SK-N-SH (cell line): ENCODE measurements around the gene FDX2. TPM values are rescaled to one million over a fixed set of nuclear protein-coding genes. Genes with fewer than 3 reads are reported as not detected.

Experiments used
- CTCF ChIA-PET: fragments of 300-600, 350-600 bp; formaldehyde crosslinking; extraction: SDS; loops from one replicate; lab custom pipeline; 2021; lab: Yijun Ruan, JAX
- POLR2A ChIA-PET: fragments of 350-600 bp; sonication (Branson Sonifier 250); formaldehyde crosslinking; extraction: SDS; loops from one replicate; lab custom pipeline; 2020; ENCODE audit warnings: antibody characterized with exemption, inconsistent platforms; lab: Yijun Ruan, JAX
- DNase-seq: peaks from one replicate; pipeline ENCODE4 v3.0.0; 2012
- H2AFZ ChIP-seq: fragments of 200-600 bp; sonication (generic); 2 replicates; pipeline ENCODE4 v1.8.1; 2016; ENCODE audit warnings: antibody characterized with exemption, mild to moderate bottlenecking, low read depth
- H3F3A ChIP-seq: fragments of 200-600 bp; sonication (generic); replicated peaks from 2 replicates; pipeline ENCODE3; 2016; ENCODE audit warnings: antibody characterized with exemption, mild to moderate bottlenecking; ENCODE audit not compliant: insufficient read depth
- H3K27ac ChIP-seq, 2 experiments: fragments of 200-500 bp in 1 of 2; fragments of 200-600 bp in 1 of 2; sonication (Bioruptor generic) in 1 of 2; sonication (generic), shearing (Covaris generic) in 1 of 2; 2 replicates each; pipeline versions ENCODE4 v1.5.1 to v1.6.1; 2014 to 2016; ENCODE audit warnings: low read depth in 2 of 2, inconsistent platforms in 1 of 2, low read length in 1 of 2, mild to moderate bottlenecking in 1 of 2, mixed read lengths in 1 of 2
- H3K27me3 ChIP-seq: fragments of 200-600 bp; sonication (generic), shearing (Covaris generic); 2 replicates; pipeline ENCODE4 v1.6.1; 2016; ENCODE audit warnings: mixed run types; ENCODE audit not compliant: insufficient read depth
- H3K36me3 ChIP-seq, 2 experiments: fragments of 200-500 bp in 1 of 2; fragments of 200-600 bp in 1 of 2; sonication (Bioruptor generic) in 1 of 2; sonication (generic) in 1 of 2; replicated peaks in 1 of 2; 2 replicates each; pipeline versions ENCODE3 to v1.5.1; 2014 to 2016; ENCODE audit warnings: low read length in 1 of 2, mild to moderate bottlenecking in 1 of 2; ENCODE audit not compliant: insufficient read depth in 2 of 2, control insufficient read depth in 1 of 2
- H3K4me1 ChIP-seq, 2 experiments: fragments of 200-500 bp in 1 of 2; fragments of 200-600 bp in 1 of 2; sonication (Bioruptor generic) in 1 of 2; sonication (generic), shearing (Covaris generic) in 1 of 2; 2 replicates each; pipeline versions ENCODE4 v1.5.1 to v1.6.1; 2014 to 2016; ENCODE audit warnings: low read depth in 1 of 2, low read length in 1 of 2, mixed run types in 1 of 2; ENCODE audit not compliant: insufficient read depth in 2 of 2, control insufficient read depth in 1 of 2
- H3K4me2 ChIP-seq: fragments of 200-600 bp; sonication (generic), shearing (Covaris generic); 2 replicates; pipeline ENCODE4 v1.6.1; 2017; ENCODE audit warnings: mixed run types
- H3K4me3 ChIP-seq, 2 experiments: fragments of 200-500 bp in 1 of 2; fragments of 200-600 bp in 1 of 2; sonication (Bioruptor generic) in 1 of 2; sonication (generic), shearing (Covaris generic) in 1 of 2; 2 replicates each; pipeline versions ENCODE4 v1.5.1 to v1.8.1; 2014 to 2016; ENCODE audit warnings: low read depth in 2 of 2, inconsistent platforms in 1 of 2, low read length in 1 of 2, mild to moderate bottlenecking in 1 of 2, mixed read lengths in 1 of 2, moderate library complexity in 1 of 2
- H3K79me2 ChIP-seq: fragments of 200-600 bp; sonication (generic); 2 replicates; pipeline ENCODE4 v1.8.1; 2017; ENCODE audit warnings: mild to moderate bottlenecking; ENCODE audit not compliant: insufficient read depth
- H3K9ac ChIP-seq: fragments of 200-600 bp; sonication (generic); 2 replicates; pipeline ENCODE4 v1.6.1; 2017; ENCODE audit warnings: mixed run types
- H3K9me2 ChIP-seq: fragments of 200-600 bp; sonication (generic); 2 replicates; pipeline ENCODE4 v1.6.1; 2017; ENCODE audit warnings: mixed run types
- H3K9me3 ChIP-seq: fragments of 200-600 bp; sonication (generic); 2 replicates; pipeline ENCODE4 v1.6.1; 2017; ENCODE audit warnings: mixed run types, mild to moderate bottlenecking, moderate library complexity
- H4K20me1 ChIP-seq: fragments of 200-600 bp; sonication (generic); 2 replicates; pipeline ENCODE4 v1.6.1; 2017; ENCODE audit warnings: mild to moderate bottlenecking, mixed run types; ENCODE audit not compliant: insufficient read depth
- CHD2 ChIP-seq: fragments of 150-350 bp; IDR thresholded peaks from 2 replicates; pipeline ENCODE4 v1.6.1; 2018; ENCODE audit warnings: low read length; ENCODE audit not compliant: partially characterized antibody
- FOSL2 ChIP-seq: IDR thresholded peaks from 2 replicates; pipeline ENCODE4 v1.4.0; 2012; ENCODE audit warnings: low read depth, mild to moderate bottlenecking, moderate library complexity, borderline replicate concordance
- FOXM1 ChIP-seq: IDR thresholded peaks from 2 replicates; pipeline ENCODE4 v1.4.0; 2012; ENCODE audit warnings: low read depth, mild to moderate bottlenecking
- IRF3 ChIP-seq: fragments of 150-350 bp; IDR thresholded peaks from 2 replicates; pipeline ENCODE4 v1.6.1; 2016; ENCODE audit warnings: mild to moderate bottlenecking, low read depth, low read length
- NRF1 ChIP-seq: IDR thresholded peaks from 2 replicates; pipeline ENCODE4 v1.6.1; 2012; ENCODE audit warnings: low read depth, mild to moderate bottlenecking, low read length
- RAD21 ChIP-seq: IDR thresholded peaks from 2 replicates; pipeline ENCODE4 v1.6.1; 2012; ENCODE audit warnings: mild to moderate bottlenecking, low read length
- RFX5 ChIP-seq: IDR thresholded peaks from 2 replicates; pipeline ENCODE4 v1.6.1; 2012; ENCODE audit warnings: mild to moderate bottlenecking, improper control_type of control experiment, low read length
- RXRA ChIP-seq: IDR thresholded peaks from 2 replicates; pipeline ENCODE4 v1.4.0; 2012; ENCODE audit warnings: low read depth, mild to moderate bottlenecking, borderline replicate concordance
- SIN3A ChIP-seq: IDR thresholded peaks from 2 replicates; pipeline ENCODE4 v1.6.1; 2012; ENCODE audit warnings: low read depth, mild to moderate bottlenecking, low read length, moderate library complexity, borderline replicate concordance
- TAF1 ChIP-seq: IDR thresholded peaks from 2 replicates; pipeline ENCODE4 v1.6.1; 2012; ENCODE audit warnings: low read depth, mild to moderate bottlenecking, low read length, moderate library complexity, borderline replicate concordance
- WGBS: methylation state at CpG from one replicate; pipeline ENCODE4 v1.1.6; 2017; ENCODE audit warnings: low lambda C conversion rate; 5-methylcytosine and 5-hydroxymethylcytosine counted together
- polyA plus RNA-seq, 3 experiments: library from polyadenylated mRNA; depleted of rRNA; stranded (reverse); fragments of >200 nt; gene quantifications; 2 replicates each; pipeline ENCODE4 v1.2.3, GENCODE V29; 2012

The FDX2 gene
- polyA plus RNA-seq, 1 of the 3 experiments (the other 2 are of a cell fraction): 45.8 TPM

- TF ChIP-seq SIN3A: no peak
- peak; percentile 14; the same call in 1 of the 2 replicates for TF ChIP-seq FOSL2
- ChIA-PET CTCF (interaction anchor here (0.8 to 2.6 kb wide), 4 partner anchors 34 to 84 kb away, joined by 3 to 10 read pairs (median 4); partner anchors contain the start of gene ICAM1), POLR2A (no interaction called here)
- H3K4me1 ChIP-seq: no peaks in the 10 kb centered on the region
- peaks cover 4% of the 10 kb centered on the region for H3F3A ChIP-seq
- no peaks in the 10 kb centered on the region for H3K9me2 ChIP-seq
- DNase-seq: no peak
- peak overlapping the region; percentile 63; the same call in 1 of the 2 replicates for H2AFZ ChIP-seq
- H3K36me3 ChIP-seq: no peaks in the 10 kb centered on the region
- 85% methylated on average over 16 of the region's 17 CpGs for WGBS
- H3K4me2 ChIP-seq: 0 out of 2 replicates have a peak overlapping the region, but pooled peaks have one; percentile 44
- H4K20me1 ChIP-seq: no peaks in the 10 kb centered on the region
- no peaks in the 10 kb centered on the region for H3K9me3 ChIP-seq
- no peak overlapping the region for H3K4me3 ChIP-seq
- H3K79me2 ChIP-seq: no peaks in the 10 kb centered on the region
- H3K27ac ChIP-seq: no peak overlapping the region
- no peaks in the 10 kb centered on the region for H3K27me3 ChIP-seq
- no peak overlapping the region for H3K9ac ChIP-seq
Observed at GRCh38 chr19:10305139-10305806, 10.5 kb downstream of the FDX2 start.

DNA sequence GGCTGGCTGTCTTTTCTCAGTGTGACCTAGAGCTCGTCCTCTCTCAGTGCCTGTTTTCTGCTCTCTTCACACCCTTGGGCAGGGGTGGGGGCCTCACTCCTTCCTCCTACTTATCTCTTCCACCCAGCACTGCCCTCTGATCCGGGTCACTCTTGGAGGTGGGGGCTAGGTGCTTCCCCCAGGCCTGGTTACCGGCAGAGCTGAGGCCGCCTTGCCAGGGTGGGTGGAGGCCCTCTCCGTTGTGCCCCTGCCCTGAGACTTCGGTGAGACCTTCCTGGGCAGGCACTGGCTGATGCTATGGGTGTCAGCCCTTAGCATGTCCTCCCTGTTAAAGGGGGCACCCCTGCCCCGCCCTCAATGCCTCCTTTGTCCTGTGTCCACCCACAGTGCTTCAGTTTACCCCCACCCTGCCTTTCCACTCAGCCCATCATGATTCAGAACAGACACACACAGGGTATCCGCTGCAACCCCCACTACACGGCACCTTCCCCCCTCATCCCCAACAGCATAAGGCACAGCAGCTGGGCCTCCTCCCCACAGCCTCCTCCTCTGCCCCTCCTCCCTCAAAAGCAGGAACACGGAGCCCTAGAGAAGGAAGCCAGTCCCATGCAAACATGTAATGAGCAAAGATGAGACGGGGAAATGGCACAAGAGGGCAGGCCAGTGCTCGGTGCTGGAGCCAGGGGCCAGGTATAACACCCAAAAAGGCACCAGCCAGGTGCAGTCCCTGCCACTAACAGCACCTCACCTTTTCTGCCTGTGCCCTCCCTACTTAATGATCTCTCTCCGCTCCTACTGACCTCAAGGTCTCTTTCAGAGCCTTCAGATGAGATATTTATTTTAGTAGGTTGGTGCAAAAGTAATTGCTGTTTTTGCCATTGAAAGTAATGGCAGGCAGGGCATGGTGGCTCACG lies 16.0 kb downstream of the FDX2 start:
- Histone ChIP-seq H3K9me2 (no peaks in the 10 kb centered on the region), H3K79me2 (no peaks in the 10 kb centered on the region), H2AFZ (no peak overlapping the region), H3K9me3 (no peaks in the 10 kb centered on the region), H3K4me3 (no peak overlapping the region), H3F3A (peaks cover 4% of the 10 kb centered on the region), H4K20me1 (no peaks in the 10 kb centered on the region), H3K27ac (no peak overlapping the region), H3K27me3 (no peaks in the 10 kb centered on the region), H3K4me1 (no peaks in the 10 kb centered on the region; a peak in 1 of 4 replicates), H3K4me2 (no peak overlapping the region), H3K9ac (no peak overlapping the region), H3K36me3 (no peaks in the 10 kb centered on the region)
- CTCF ChIA-PET: interaction anchor here (0.6 to 1.5 kb wide), 5 partner anchors 10 to 315 kb away, joined by 3 read pairs; partner anchors contain the start of gene ICAM5
- TF ChIP-seq IRF3: no peak
- no peak for TF ChIP-seq CHD2
- no peak for TF ChIP-seq NRF1
- TF ChIP-seq RFX5: no peak
- no peak for TF ChIP-seq RAD21
- TF ChIP-seq FOXM1: no peak
- no peak for TF ChIP-seq TAF1
- no peak for TF ChIP-seq RXRA
- POLR2A ChIA-PET: no interaction called here
- WGBS: 65% methylated on average over 11 of the region's 14 CpGs
- no peak for DNase-seq
